Peyer's patch (tissue), 4 donors: Measurements from ENCODE around the gene MAP2.

Experiments used
- POLR2A ChIP-seq, 2 donors: fragments of 450-650 bp; IDR thresholded peaks; one replicate each; pipeline ENCODE4 v1.5.1; 2017; ENCODE audit warnings: antibody characterized with exemption in 2 of 2, mild to moderate bottlenecking in 2 of 2, moderate library complexity in 2 of 2
- TF ChIP-seq, protein P1 (sequence below), 6 experiments: fragments of 450-650 bp in 4 of 6; fragments of 200-600 bp in 2 of 6; sonication (generic) in 1 of 6; IDR thresholded peaks; one replicate each; pipeline ENCODE4 v1.5.1; 2017 to 2019; ENCODE audit warnings: antibody characterized with exemption in 6 of 6, mild to moderate bottlenecking in 3 of 6, moderate library complexity in 1 of 6

DNA sequence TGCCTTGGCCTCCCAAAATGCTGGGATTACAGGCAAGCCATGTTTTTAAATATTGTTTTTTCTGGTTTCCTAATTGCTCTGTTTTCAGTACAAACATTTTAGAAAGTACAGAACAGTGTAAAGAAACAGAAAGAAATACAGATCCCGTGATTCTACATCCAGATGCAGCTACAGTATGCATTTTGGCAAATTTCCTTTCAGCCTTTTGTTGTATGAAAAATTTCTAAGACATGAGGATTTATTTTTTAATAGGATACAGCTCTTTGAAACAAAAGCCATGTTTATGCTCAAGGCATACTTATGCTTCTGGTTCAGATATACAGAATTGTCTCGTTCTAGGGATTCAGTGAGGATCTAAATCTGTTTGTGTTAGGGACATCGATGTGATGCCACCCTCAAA lies 109.5 kb downstream of the MAP2 start:
- TF ChIP-seq POLR2A (IDR thresholded peaks at IDR 0.05) = no peak
- TF ChIP-seq, protein P1, sequence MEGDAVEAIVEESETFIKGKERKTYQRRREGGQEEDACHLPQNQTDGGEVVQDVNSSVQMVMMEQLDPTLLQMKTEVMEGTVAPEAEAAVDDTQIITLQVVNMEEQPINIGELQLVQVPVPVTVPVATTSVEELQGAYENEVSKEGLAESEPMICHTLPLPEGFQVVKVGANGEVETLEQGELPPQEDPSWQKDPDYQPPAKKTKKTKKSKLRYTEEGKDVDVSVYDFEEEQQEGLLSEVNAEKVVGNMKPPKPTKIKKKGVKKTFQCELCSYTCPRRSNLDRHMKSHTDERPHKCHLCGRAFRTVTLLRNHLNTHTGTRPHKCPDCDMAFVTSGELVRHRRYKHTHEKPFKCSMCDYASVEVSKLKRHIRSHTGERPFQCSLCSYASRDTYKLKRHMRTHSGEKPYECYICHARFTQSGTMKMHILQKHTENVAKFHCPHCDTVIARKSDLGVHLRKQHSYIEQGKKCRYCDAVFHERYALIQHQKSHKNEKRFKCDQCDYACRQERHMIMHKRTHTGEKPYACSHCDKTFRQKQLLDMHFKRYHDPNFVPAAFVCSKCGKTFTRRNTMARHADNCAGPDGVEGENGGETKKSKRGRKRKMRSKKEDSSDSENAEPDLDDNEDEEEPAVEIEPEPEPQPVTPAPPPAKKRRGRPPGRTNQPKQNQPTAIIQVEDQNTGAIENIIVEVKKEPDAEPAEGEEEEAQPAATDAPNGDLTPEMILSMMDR (IDR thresholded peaks at IDR 0.05) = no peak
